Raji (cell line): ENCODE results near the gene IGFBP7.

Experiments used
- POLR2A ChIP-seq: IDR thresholded peaks from 2 replicates; pipeline ENCODE4 v1.6.1; 2011; ENCODE audit warnings: low read depth, low read length, control low read depth; ENCODE audit not compliant: insufficient read depth

Gene IGFBP7

DNA sequence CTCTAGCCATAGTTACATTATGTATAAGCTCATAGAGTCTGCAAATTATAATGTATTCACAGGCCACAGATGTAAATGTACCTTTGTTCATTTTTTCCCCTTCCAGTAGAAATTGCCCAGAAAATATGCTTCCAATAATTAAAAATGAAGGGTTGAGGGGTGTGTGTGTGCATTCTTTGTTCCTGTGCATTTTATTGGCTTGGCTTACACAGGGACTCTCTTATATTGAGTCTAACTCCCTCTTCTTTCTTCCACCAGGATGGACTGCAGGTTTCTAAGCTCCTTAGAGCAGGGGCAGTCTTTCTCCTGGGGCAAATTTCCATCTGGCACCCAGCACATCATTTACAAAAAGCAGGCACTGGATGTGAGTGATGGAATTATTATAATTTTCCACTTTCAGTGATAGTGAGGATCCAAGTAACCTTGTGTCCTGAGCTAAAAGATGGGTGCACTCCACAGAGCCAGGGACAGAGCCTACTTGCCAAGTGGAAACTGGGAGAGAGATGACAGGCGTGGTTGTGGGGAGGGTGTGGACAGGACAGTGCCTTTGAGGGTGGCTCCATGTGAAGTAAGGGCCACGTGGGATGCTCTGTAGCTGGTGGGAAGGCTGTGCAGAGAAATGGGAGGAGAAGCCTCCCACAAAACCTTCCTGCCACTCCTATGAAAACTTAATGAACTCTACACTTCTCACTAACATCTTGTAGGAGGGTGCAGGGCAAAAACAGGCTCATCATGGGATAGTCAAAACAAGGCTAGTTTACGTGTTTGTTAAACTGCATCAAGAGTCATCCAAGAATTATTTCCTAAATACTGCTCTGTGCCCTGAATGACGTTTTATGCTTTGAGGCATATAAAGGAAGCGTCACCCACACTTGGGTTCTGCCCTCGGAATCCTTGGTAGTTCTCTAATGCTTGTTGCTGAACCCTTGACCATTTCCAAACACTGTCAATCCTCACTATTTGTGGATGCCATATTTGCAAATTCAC lies 16.0 kb downstream of the IGFBP7 start:
- TF ChIP-seq POLR2A, result no peak

DNA sequence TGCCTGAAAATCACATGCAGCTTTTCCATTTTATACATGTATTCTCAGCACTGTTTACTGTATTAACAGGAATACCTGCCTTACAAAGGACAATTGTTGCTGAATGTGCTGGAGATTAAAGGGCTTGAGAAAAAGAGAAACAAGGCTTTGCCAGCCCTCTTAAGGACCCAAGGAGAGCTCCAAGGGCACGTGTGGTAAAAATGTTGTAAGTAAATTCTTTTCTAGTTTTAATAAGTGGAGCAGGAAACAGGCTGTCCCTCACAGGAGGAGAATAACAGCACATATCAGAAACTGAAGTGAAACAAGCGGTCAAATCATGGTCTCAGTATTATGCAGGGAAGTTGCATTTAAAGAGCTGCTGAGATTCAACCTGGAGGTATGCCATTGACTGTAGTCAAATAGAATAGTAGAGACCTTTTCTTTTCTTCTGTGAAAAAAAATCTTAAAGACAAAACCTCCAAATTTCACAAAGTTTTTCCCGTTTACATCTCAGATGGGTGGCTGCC lies 18.5 kb downstream of the IGFBP7 start:
- no peak for TF ChIP-seq POLR2A

- no peak for TF ChIP-seq POLR2A
Observed at GRCh38 chr4:57090079-57090478, 20.1 kb downstream of the IGFBP7 start.

- TF ChIP-seq POLR2A, result no peak
Observed at GRCh38 chr4:57089549-57089948, 20.6 kb downstream of the IGFBP7 start.

GRCh38 chr4:57086031-57086723 lies 24.0 kb downstream of the IGFBP7 start:
- no peak for TF ChIP-seq POLR2A

DNA sequence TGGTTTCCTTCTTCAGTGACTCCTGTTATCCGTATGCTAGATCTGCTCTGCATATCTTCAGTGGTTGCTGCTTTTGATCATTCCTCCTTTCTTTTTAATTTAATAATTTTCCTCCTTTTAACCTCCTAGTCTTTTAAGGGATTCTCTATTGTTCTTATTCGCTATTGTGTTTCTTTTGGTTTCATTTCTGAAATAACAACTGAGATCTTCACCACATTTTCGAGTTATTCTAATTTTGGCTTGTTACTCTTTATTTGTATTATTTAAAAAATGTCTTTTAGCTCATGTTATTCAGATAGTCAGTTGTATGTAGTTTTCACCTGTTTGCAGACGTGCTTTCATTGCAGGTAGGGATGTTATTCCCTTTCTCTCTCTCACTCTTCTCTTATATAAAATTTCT lies 24.9 kb downstream of the IGFBP7 start:
- TF ChIP-seq POLR2A, result no peak

DNA sequence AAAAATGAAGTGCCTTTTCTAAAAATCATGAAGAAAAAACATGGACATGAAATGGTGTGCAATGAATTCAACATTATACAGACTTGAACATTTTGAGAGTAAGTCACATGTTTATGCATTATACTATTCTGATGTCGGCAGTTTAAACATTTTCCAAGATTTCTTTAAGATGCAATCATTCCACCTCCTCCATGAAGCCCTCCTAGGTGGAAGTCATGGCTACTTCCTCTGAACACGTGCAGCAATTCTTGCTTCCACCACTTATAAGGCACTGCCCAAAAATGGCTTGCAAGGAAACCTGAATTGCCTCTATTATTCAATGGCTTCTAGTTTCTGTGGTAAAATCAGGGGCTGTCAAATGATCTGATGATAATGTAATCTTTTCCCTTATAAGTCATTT lies 25.8 kb downstream of the IGFBP7 start:
- no peak for TF ChIP-seq POLR2A

GRCh38 chr4:57083090-57083489 lies 27.1 kb downstream of the IGFBP7 start:
- TF ChIP-seq POLR2A, result no peak

- TF ChIP-seq POLR2A, result no peak
Observed at GRCh38 chr4:57081651-57082621, 28.2 kb downstream of the IGFBP7 start.

DNA sequence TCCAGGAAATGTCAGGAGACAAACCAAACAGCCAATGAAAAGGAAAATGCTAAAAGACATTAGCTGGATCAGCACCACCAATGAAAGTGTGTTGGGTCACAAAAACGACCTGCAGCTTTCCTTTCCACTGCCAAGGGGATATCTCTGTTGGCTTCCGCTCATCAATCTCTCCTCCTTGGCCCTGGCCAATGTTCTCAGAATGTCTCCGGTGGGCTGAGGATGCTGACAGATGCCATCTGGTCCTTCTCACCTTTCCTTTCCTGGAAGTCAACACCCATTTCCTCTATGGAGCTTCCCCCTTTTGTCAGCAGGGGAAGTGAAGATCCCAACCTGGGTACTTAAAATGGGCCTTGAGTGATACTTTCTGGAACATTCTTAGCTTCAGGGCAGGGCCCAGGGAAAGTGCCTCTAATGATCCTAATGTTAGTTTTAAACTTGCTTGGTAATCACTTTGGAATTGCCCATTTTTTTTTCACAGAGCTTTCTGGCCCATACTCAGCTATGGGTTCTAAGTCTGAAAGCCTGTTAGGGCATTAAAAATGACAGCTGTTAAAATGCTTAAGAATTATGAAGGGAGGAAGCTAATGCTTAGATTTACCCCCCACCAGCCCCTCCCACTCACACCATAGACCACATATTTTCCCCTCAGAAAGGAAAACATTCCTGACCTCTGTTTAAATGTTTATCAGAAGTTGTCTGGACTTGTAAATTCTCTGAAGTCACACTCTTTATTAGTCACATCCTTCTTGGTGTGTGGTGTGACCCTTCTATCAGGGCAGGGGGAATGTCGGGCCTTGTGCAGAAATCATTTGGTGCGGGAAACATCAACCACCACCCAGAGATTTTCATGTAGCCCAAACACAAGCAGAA lies 29.2 kb downstream of the IGFBP7 start:
- no peak for TF ChIP-seq POLR2A

- TF ChIP-seq POLR2A, result no peak
Observed at GRCh38 chr4:57078685-57079521, 31.3 kb downstream of the IGFBP7 start.

DNA sequence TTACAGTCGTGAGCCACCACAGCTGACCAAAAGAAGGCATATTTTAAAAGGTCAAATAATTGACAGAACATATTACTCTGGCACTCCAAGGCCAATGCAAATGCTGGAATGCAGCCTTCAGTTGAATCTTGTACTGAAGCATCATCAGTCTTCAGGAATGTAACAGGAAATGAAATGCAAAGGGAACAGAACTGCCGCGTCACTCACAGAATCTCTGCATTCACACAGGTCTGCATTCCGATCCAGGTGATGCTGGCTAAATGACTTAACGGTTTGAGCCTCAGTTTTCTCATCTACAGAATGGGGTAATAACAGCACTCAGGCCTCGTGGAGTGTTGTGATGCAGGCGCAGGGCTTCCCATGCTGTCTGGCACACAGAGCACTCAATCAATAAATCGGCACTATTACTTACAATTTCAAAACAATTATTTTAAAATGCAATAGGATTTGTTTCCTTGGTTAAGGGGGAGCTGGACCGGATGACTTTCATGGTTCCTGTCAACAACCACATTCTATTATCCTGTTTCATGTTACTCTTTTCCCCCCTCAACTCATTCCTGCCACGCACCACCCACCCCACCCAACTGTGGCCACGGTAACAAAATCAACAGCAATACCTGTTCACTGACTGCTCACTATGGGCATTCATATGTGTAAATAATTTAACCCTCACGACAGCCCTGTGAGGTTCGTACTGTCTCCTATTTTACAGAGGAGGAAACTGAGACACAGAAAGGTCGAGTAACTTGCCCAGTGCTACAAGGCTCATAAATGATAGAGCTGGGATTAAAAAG lies 32.4 kb downstream of the IGFBP7 start:
- no peak for TF ChIP-seq POLR2A
